Smooth muscle cell (in vitro differentiated cells): ENCODE results near the gene PRTN3. TPM values are rescaled to one million over a fixed set of nuclear protein-coding genes. Genes with fewer than 3 reads are reported as not detected.
A peak's percentile ranks its signal among the peaks of the same experiment; 100 is the strongest.
"Not testable (repeated sequence)": the region's sequence is repeated elsewhere in the genome, so short reads cannot be mapped to it uniquely, and the experiment has no call there.

Experiments
- DNase-seq: peaks from one replicate; lab custom pipeline; 2025; ENCODE audit not compliant: unreplicated experiment; lab: John Stamatoyannopoulos, UW
- H2AFZ ChIP-seq: fragments of 200-600 bp; sonication (generic); 2 replicates; pipeline ENCODE4 v1.6.0; 2016; ENCODE audit warnings: antibody characterized with exemption, low read depth, mild to moderate bottlenecking
- H3F3A ChIP-seq: fragments of 200-600 bp; sonication (generic); 2 replicates; pipeline ENCODE4 v1.6.0; 2017; ENCODE audit warnings: antibody characterized with exemption, low read depth
- H3K27ac ChIP-seq: fragments of 200-600 bp; sonication (generic); 2 replicates; pipeline ENCODE4 v1.5.1; 2016; ENCODE audit warnings: low read depth, mild to moderate bottlenecking
- H3K27me3 ChIP-seq: fragments of 200-600 bp; sonication (generic); 2 replicates; pipeline ENCODE4 v1.6.1; 2016; ENCODE audit warnings: low read depth, mild to moderate bottlenecking
- H3K36me3 ChIP-seq: fragments of 200-600 bp; sonication (generic); 2 replicates; pipeline ENCODE4 v1.5.1; 2016; ENCODE audit warnings: low read depth
- H3K4me1 ChIP-seq: fragments of 200-600 bp; sonication (generic); 2 replicates; pipeline ENCODE4 v1.5.1; 2016; ENCODE audit warnings: low read depth
- H3K4me2 ChIP-seq: fragments of 200-600 bp; sonication (generic); 2 replicates; pipeline ENCODE4 v1.6.0; 2016; ENCODE audit warnings: mild to moderate bottlenecking
- H3K4me3 ChIP-seq: fragments of 200-600 bp; sonication (generic); 2 replicates; pipeline ENCODE4 v1.5.1; 2016; ENCODE audit warnings: mild to moderate bottlenecking
- H3K79me2 ChIP-seq: fragments of 200-600 bp; sonication (generic); 2 replicates; pipeline ENCODE4 v1.6.0; 2016; ENCODE audit warnings: low read depth, mild to moderate bottlenecking
- H3K9ac ChIP-seq: fragments of 200-600 bp; sonication (generic); 2 replicates; pipeline ENCODE4 v1.6.0; 2016; ENCODE audit warnings: low read depth
- H3K9me3 ChIP-seq: fragments of 200-600 bp; sonication (generic); replicated peaks from 2 replicates; pipeline ENCODE4 v1.5.1; 2016; ENCODE audit warnings: low read depth
- H4K20me1 ChIP-seq: fragments of 200-600 bp; sonication (generic); 2 replicates; pipeline ENCODE4 v1.6.0; 2016; ENCODE audit warnings: low read depth
- CTCF ChIP-seq: fragments of 200-600 bp; sonication (generic); IDR thresholded peaks from 2 replicates; pipeline ENCODE4 v1.5.1; 2017; ENCODE audit warnings: borderline replicate concordance, mild to moderate bottlenecking, antibody characterized with exemption; ENCODE audit not compliant: insufficient read depth, poor library complexity, severe bottlenecking
- WGBS: methylation state at CpG from one replicate; pipeline ENCODE4 v1.1.7; 2016; ENCODE audit warnings: low lambda C conversion rate; 5-methylcytosine and 5-hydroxymethylcytosine counted together
- polyA plus RNA-seq: library from polyadenylated mRNA; unstranded; fragments of >200 nt; fragmentation: Nextera tagmentation; extraction: Ambion mirVana; gene quantifications from 2 replicates; pipeline ENCODE4 v1.2.1, GENCODE V29; 2016
- total RNA-seq: library from RNA; depleted of rRNA; stranded (reverse); fragments of >200 nt; gene quantifications from 2 replicates; pipeline ENCODE4 v1.2.3, GENCODE V29; 2014

PRTN3 gene
- total and polyA plus RNA-seq, 2 experiments from 2014 or later, result not detected

- H3K4me1 ChIP-seq, result no peaks in the 10 kb centered on the region
- peaks cover 16% of the 10 kb centered on the region for H3K79me2 ChIP-seq
- peaks cover 32% of the 10 kb centered on the region for H4K20me1 ChIP-seq
- H2AFZ ChIP-seq, result no peak overlapping the region
- no peaks in the 10 kb centered on the region for H3K27me3 ChIP-seq
- H3K9ac ChIP-seq, result no peak overlapping the region
- TF ChIP-seq CTCF, result no peak
- no peak for DNase-seq
- no peak overlapping the region for H3K4me2 ChIP-seq
- no peak overlapping the region for H3K4me3 ChIP-seq
- H3K9me3 ChIP-seq, result no peaks in the 10 kb centered on the region
- no peaks in the 10 kb centered on the region for H3K36me3 ChIP-seq
- no peak overlapping the region for H3K27ac ChIP-seq
- peaks cover 5% of the 10 kb centered on the region for H3F3A ChIP-seq
- WGBS, result 99% methylated on average over 25 of the region's 26 CpGs
Observed at GRCh38 chr19:889662-890295, 49.0 kb downstream of the PRTN3 start.

GRCh38 chr19:890831-891230 is 50.0 kb downstream of the PRTN3 start:
- Histone ChIP-seq H2AFZ (no peak overlapping the region), H4K20me1 (peaks cover 22% of the 10 kb centered on the region), H3K9ac (no peak overlapping the region), H3K27ac (no peak overlapping the region), H3K4me3 (no peak overlapping the region), H3K79me2 (peaks cover 16% of the 10 kb centered on the region), H3K9me3 (no peaks in the 10 kb centered on the region), H3F3A (peaks cover 5% of the 10 kb centered on the region), H3K4me1 (no peaks in the 10 kb centered on the region), H3K36me3 (no peaks in the 10 kb centered on the region), H3K27me3 (no peaks in the 10 kb centered on the region), H3K4me2 (no peak overlapping the region)
- 96% methylated on average over 16 of the region's 18 CpGs for WGBS
- no peak for TF ChIP-seq CTCF
- DNase-seq, result no peak

- peaks cover 16% of the 10 kb centered on the region for H3K79me2 ChIP-seq
- H3K4me3 ChIP-seq, result peak overlapping the region; percentile 97
- H4K20me1 ChIP-seq, result peaks cover 19% of the 10 kb centered on the region
- not testable (repeated sequence) for H3F3A ChIP-seq, H3K27me3 ChIP-seq, H2AFZ ChIP-seq, H3K36me3 ChIP-seq, H3K27ac ChIP-seq, H3K9me3 ChIP-seq, DNase-seq, H3K4me1 ChIP-seq
- 95% methylated on average over 15 of the region's 50 CpGs for WGBS
- peak overlapping the region; percentile 95 for H3K9ac ChIP-seq
- H3K4me2 ChIP-seq, result peak overlapping the region; percentile 97
Observed at GRCh38 chr19:891421-892200, 50.8 kb downstream of the PRTN3 start.

- no peaks in the 10 kb centered on the region for H3K36me3 ChIP-seq
- no peak for TF ChIP-seq CTCF
- H3K4me2 ChIP-seq, result peak overlapping the region; percentile 97
- no peaks in the 10 kb centered on the region for H3K9me3 ChIP-seq
- no peaks in the 10 kb centered on the region for H3K27me3 ChIP-seq
- no peaks in the 10 kb centered on the region for H3K4me1 ChIP-seq
- H3K4me3 ChIP-seq, result peak overlapping the region; percentile 97
- WGBS, result 17% methylated on average over 5 of the region's 27 CpGs
- H4K20me1 ChIP-seq, result peaks cover 11% of the 10 kb centered on the region
- H3K79me2 ChIP-seq, result peaks cover 16% of the 10 kb centered on the region
- no peak overlapping the region for H3K27ac ChIP-seq
- no peak overlapping the region for H2AFZ ChIP-seq
- no peak for DNase-seq
- peaks cover 5% of the 10 kb centered on the region for H3F3A ChIP-seq
- H3K9ac ChIP-seq, result peak overlapping the region; percentile 95
Observed at GRCh38 chr19:892243-892893, 51.6 kb downstream of the PRTN3 start.
